IMR-90 (cell line): ENCODE results near the gene PYROXD2.
"Not testable (repeated sequence)": the region's sequence is repeated elsewhere in the genome, so short reads cannot be mapped to it uniquely, and the experiment has no call there.

Source experiments
- CTCF ChIP-seq: conservative IDR thresholded peaks from 2 replicates; pipeline ENCODE4 v1.5.1; 2012; ENCODE audit warnings: mild to moderate bottlenecking, low read depth, low read length, improper control_type of control experiment
- MAZ ChIP-seq: IDR thresholded peaks from 2 replicates; pipeline ENCODE4 v1.6.1; 2012; ENCODE audit warnings: low read depth, mild to moderate bottlenecking, low read length, improper control_type of control experiment, moderate library complexity, borderline replicate concordance
- POLR2A ChIP-seq: IDR thresholded peaks from 2 replicates; pipeline ENCODE4 v1.6.1; 2012; ENCODE audit warnings: mild to moderate bottlenecking, low read depth, low read length
- RFX5 ChIP-seq: IDR thresholded peaks from 2 replicates; pipeline ENCODE4 v1.8.0; 2012; ENCODE audit warnings: low read depth, mild to moderate bottlenecking, low read length, moderate library complexity

GRCh38 chr10:98341701-98342100 lies 73.3 kb downstream of the PYROXD2 start:
- not testable (repeated sequence) for TF ChIP-seq CTCF, POLR2A, RFX5, MAZ
